ENCODE data around the gene GLUL.

GLUL gene

GRCh38 chr1:182408435-182409075 lies 17.0 kb upstream of the GLUL start:
- no peak for TF ChIP-seq CTCF (IDR thresholded peaks at IDR 0.05; ENCODE audit: low read depth, low read length, missing control alignments)
- no peak overlapping the region for H3K4me3 ChIP-seq (ENCODE audit: low read depth, low read length)
- in situ Hi-C loops (cut with HindIII; ENCODE audit: low sequenced_read_pairs) = no loop called here
- DNase-seq (ENCODE audit: low read depth) = no peak

- no peak for DNase-seq (ENCODE audit: low read depth)
- in situ Hi-C loops (cut with HindIII; ENCODE audit: low sequenced_read_pairs) = no loop called here
- H3K4me3 ChIP-seq (ENCODE audit: low read depth, low read length) = no peak overlapping the region
- no peak for TF ChIP-seq CTCF (IDR thresholded peaks at IDR 0.05; ENCODE audit: low read depth, low read length, missing control alignments)
Measured at GRCh38 chr1:182407724-182408123, 16.1 kb upstream of the GLUL start.

GRCh38 chr1:182406012-182406411 lies 14.4 kb upstream of the GLUL start:
- H3K4me3 ChIP-seq (ENCODE audit: low read depth, low read length) = no peak overlapping the region
- in situ Hi-C loops (cut with HindIII; ENCODE audit: low sequenced_read_pairs) = no loop called here
- TF ChIP-seq CTCF (IDR thresholded peaks at IDR 0.05; ENCODE audit: low read depth, low read length, missing control alignments) = no peak
- DNase-seq (ENCODE audit: low read depth) = no peak

GRCh38 chr1:182405578-182405977 lies 14.0 kb upstream of the GLUL start:
- in situ Hi-C loops (cut with HindIII; ENCODE audit: low sequenced_read_pairs) = no loop called here
- DNase-seq (ENCODE audit: low read depth) = no peak
- no peak overlapping the region for H3K4me3 ChIP-seq (ENCODE audit: low read depth, low read length)
- TF ChIP-seq CTCF (IDR thresholded peaks at IDR 0.05; ENCODE audit: low read depth, low read length, missing control alignments) = no peak

- no peak overlapping the region for H3K4me3 ChIP-seq (ENCODE audit: low read depth, low read length)
- no peak for DNase-seq (ENCODE audit: low read depth)
- in situ Hi-C loops (cut with HindIII; ENCODE audit: low sequenced_read_pairs) = no loop called here
- TF ChIP-seq CTCF (IDR thresholded peaks at IDR 0.05; ENCODE audit: low read depth, low read length, missing control alignments) = no peak
Measured at GRCh38 chr1:182404781-182405180, 13.2 kb upstream of the GLUL start.

GRCh38 chr1:182400567-182400966 lies 9.0 kb upstream of the GLUL start, which contains the start of gene TEDDM1:
TSS of gene TEDDM1 (minus strand) at chr1:182400667. CDS start at chr1:182400485, 182 bp downstream.
- no peak for TF ChIP-seq CTCF (IDR thresholded peaks at IDR 0.05; ENCODE audit: low read depth, low read length, missing control alignments)
- in situ Hi-C loops (cut with HindIII; ENCODE audit: low sequenced_read_pairs) = no loop called here
- no peak for DNase-seq (ENCODE audit: low read depth)
- H3K4me3 ChIP-seq (ENCODE audit: low read depth, low read length) = no peak within 1 kb of the TSS

Measured in astrocyte of the cerebellum (primary cell).